ENCODE measurements around the gene KLHL40. TPM values are rescaled to one million over a fixed set of nuclear protein-coding genes. Genes with fewer than 3 reads are reported as not detected.

KLHL40 gene
- total RNA-seq, 3 donors from 2014 or later (not counting 1 experiment from before 2014, with no cell fraction given): not detected

GRCh38 chr3:42702982-42703694, 17.8 kb downstream of the KLHL40 start:
- H3K9me3 Mint-ChIP-seq: no peaks in the 10 kb centered on the region
- H3K36me3 Mint-ChIP-seq: no peaks in the 10 kb centered on the region
- Histone ChIP-seq H3K4me3 (ENCODE audit: low read length) (no peak overlapping the region), H3K9me3 (ENCODE audit: control insufficient read depth, insufficient read depth, low read length) (no peaks in the 10 kb centered on the region), H3K27ac (ENCODE audit: low read length) (no peak overlapping the region), H3K4me1 (ENCODE audit: control insufficient read depth, insufficient read depth, low read length) (peaks cover 13% of the 10 kb centered on the region), H3K27me3 (ENCODE audit: control insufficient read depth, insufficient read depth, low read length) (no peaks in the 10 kb centered on the region), H3K36me3 (ENCODE audit: control insufficient read depth, insufficient read depth, low read length) (no peaks in the 10 kb centered on the region)
- no peak overlapping the region for H3K27ac Mint-ChIP-seq
- intact Hi-C loops (cut with micrococcal nuclease): no loop called here
- 86% methylated on average over 6 of the region's 6 CpGs for WGBS (ENCODE audit: insufficient coverage)
- H3K4me1 Mint-ChIP-seq: peaks cover 0 to 16% of the 10 kb centered on the region in 2 donors
- no peak for TF ChIP-seq CTCF (IDR thresholded peaks at IDR 0.05)
- DNase-seq (no peak), ATAC-seq (no peak)
- H3K4me3 Mint-ChIP-seq: no peak overlapping the region
- peaks cover 0 to 14% of the 10 kb centered on the region in 2 donors for H3K27me3 Mint-ChIP-seq (ENCODE audit: low read depth in 2 of 2)

GRCh38 chr3:42703695-42704025, 18.3 kb downstream of the KLHL40 start:
- WGBS (ENCODE audit: insufficient coverage): 70% methylated on average over 4 of the region's 5 CpGs

DNA sequence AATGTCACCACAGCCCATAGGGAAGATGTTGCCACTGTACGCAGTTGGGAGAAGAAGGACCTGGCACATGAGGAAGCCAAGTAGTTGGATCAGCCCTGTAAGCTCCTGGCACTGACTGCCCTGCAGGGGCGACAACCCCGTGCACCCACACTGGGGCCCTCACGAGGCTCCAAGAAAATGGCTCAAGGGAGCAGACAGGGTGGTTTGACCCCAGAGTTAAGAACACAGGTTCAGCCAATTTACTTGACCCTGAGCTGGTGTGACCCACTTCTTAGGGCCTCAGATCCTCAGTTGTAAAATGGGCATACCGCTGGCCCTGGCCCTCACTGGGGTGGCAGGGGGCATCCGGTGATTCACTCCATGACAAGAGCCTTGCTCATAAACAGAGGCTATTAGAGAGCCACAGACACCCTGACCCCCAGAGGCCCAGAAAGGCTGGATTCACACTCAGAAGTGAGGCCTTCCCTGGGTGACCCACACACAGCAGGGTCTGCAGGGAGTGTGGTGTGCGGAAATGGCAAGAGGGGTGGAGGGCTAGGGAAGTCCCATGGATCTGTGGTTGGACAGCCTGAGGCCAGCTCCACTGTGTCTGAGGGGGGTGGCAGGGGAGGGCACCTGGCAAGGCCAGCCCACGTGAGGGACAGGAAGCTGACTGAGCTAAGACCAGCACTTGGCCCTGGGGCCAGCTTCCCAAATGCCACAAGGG, 19.0 kb downstream of the KLHL40 start:
- Mint-ChIP-seq H3K27me3 (ENCODE audit: low read depth in 2 of 2) (peaks cover 0 to 14% of the 10 kb centered on the region in 2 donors), H3K36me3 (no peaks in the 10 kb centered on the region), H3K27ac (no peak overlapping the region), H3K9me3 (no peaks in the 10 kb centered on the region), H3K4me3 (no peak overlapping the region), H3K4me1 (peaks cover 0 to 9% of the 10 kb centered on the region in 2 donors)
- intact Hi-C loops (cut with micrococcal nuclease): no loop called here
- DNase-seq (no peak), ATAC-seq (no peak)
- Histone ChIP-seq H3K4me1 (ENCODE audit: control insufficient read depth, insufficient read depth, low read length) (peaks cover 2% of the 10 kb centered on the region), H3K27me3 (ENCODE audit: control insufficient read depth, insufficient read depth, low read length) (no peaks in the 10 kb centered on the region), H3K36me3 (ENCODE audit: control insufficient read depth, insufficient read depth, low read length) (no peaks in the 10 kb centered on the region), H3K27ac (ENCODE audit: low read length) (no peak overlapping the region), H3K9me3 (ENCODE audit: control insufficient read depth, insufficient read depth, low read length) (no peaks in the 10 kb centered on the region), H3K4me3 (ENCODE audit: low read length) (no peak overlapping the region)
- 87% methylated on average over 8 of the region's 8 CpGs for WGBS (ENCODE audit: insufficient coverage)
- TF ChIP-seq CTCF (IDR thresholded peaks at IDR 0.05): no peak

More at GRCh38 chr3:42703695-42704025, 18.3 kb downstream of the KLHL40 start:
- Mint-ChIP-seq H3K4me1 (peaks cover 0 to 12% of the 10 kb centered on the region in 2 donors), H3K27ac (no peak overlapping the region), H3K36me3 (no peaks in the 10 kb centered on the region), H3K4me3 (no peak overlapping the region), H3K27me3 (ENCODE audit: low read depth in 2 of 2) (peaks cover 0 to 14% of the 10 kb centered on the region in 2 donors), H3K9me3 (no peaks in the 10 kb centered on the region)
- intact Hi-C loops (cut with micrococcal nuclease): no loop called here
- Histone ChIP-seq H3K4me1 (ENCODE audit: control insufficient read depth, insufficient read depth, low read length) (peaks cover 9% of the 10 kb centered on the region), H3K4me3 (ENCODE audit: low read length) (no peak overlapping the region), H3K36me3 (ENCODE audit: control insufficient read depth, insufficient read depth, low read length) (no peaks in the 10 kb centered on the region), H3K27ac (ENCODE audit: low read length) (no peak overlapping the region), H3K27me3 (ENCODE audit: control insufficient read depth, insufficient read depth, low read length) (no peaks in the 10 kb centered on the region), H3K9me3 (ENCODE audit: control insufficient read depth, insufficient read depth, low read length) (no peaks in the 10 kb centered on the region)
- DNase-seq (no peak), ATAC-seq (no peak)
- no peak for TF ChIP-seq CTCF (IDR thresholded peaks at IDR 0.05)
